GM12878 (cell line): ENCODE data around the gene MACROD2.

Experiments used
- CHD2 ChIP-seq: IDR thresholded peaks from 2 replicates; pipeline ENCODE4 v1.6.1; 2011; ENCODE audit warnings: low read depth, low read length, improper control_type of control experiment, borderline replicate concordance
- ELK1 ChIP-seq: IDR thresholded peaks from 2 replicates; pipeline ENCODE4 v1.6.1; 2012; ENCODE audit warnings: low read depth, low read length, improper control_type of control experiment
- EP300 ChIP-seq, 2 experiments: fragments of 150-350 bp in 1 of 2; IDR thresholded peaks; 2 replicates each; pipeline ENCODE4 v1.6.1; 2011 to 2012; ENCODE audit warnings: low read depth in 2 of 2, low read length in 2 of 2, borderline replicate concordance in 1 of 2, improper control_type of control experiment in 1 of 2, inconsistent platforms in 1 of 2; ENCODE audit not compliant: control insufficient read depth in 1 of 2
- FOXM1 ChIP-seq: IDR thresholded peaks from 2 replicates; pipeline ENCODE4 v1.6.1; 2012; ENCODE audit warnings: low read depth, mild to moderate bottlenecking, inconsistent platforms, low read length, moderate library complexity
- MAX ChIP-seq: IDR thresholded peaks from 2 replicates; pipeline ENCODE4 v1.6.1; 2012; ENCODE audit warnings: low read depth, low read length, improper control_type of control experiment
- POLR2AphosphoS5 ChIP-seq: IDR thresholded peaks from 2 replicates; pipeline ENCODE4 v1.6.1; 2011; ENCODE audit warnings: mild to moderate bottlenecking, low read length, inconsistent platforms
- RBBP5 ChIP-seq: fragments of 200-600 bp; sonication (generic); conservative IDR thresholded peaks from 2 replicates; pipeline ENCODE4 v1.6.1; 2016

- TF ChIP-seq ELK1 (no peak), RBBP5 (no peak), FOXM1 (no peak), POLR2AphosphoS5 (no peak), EP300 (IDR thresholded peaks at IDR 0.05; ENCODE audit: borderline replicate concordance in 1 of 2, control insufficient read depth in 1 of 2, low read depth in 2 of 2, low read length in 2 of 2) (no peak), MAX (no peak), CHD2 (no peak)
These were observed 1743.7 kb downstream of the MACROD2 start for GRCh38 chr20:15739035-15739434.
